Head of caudate nucleus (tissue), 42 donors: ENCODE results near the gene PRPF6.

Source experiments
- DNase-seq, 42 donors: peaks; one replicate each; pipeline versions ENCODE4 v3.0.0 to v3.0.0-alpha.2; 2020 to 2021; ENCODE audit warnings: mixed read lengths in 7 of 42
- intact Hi-C: fragments of 100-400 bp; cut with DNase I; formaldehyde crosslinking; loops from one replicate; pipeline ENCODE4 v1.15.0; 2022

The PRPF6 gene

GRCh38 chr20:64065062-64065973 lies 84.4 kb downstream of the PRPF6 start:
- intact Hi-C loops, result no loop called here
- no peak for DNase-seq

DNA sequence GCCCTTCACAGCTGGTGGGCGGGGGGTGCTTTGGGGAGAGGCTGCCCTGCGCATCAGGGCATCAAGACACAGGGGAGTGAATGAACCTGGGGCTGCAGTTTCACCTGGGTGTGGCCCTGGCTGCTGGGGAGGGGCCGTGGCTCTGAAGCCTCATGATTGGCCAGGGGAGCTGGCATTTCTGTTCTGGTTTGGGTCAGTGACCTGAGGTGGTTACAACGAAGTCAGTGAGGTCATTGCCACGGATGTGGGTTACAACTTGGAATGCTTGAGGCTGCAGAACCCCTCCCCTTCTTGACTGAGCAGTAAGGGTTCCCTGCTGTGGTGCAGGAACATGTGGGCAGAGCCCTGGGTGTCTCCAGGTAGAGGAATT lies 85.0 kb downstream of the PRPF6 start:
- DNase-seq, result no peak
- intact Hi-C loops, result no loop called here

- DNase-seq, result no peak
- intact Hi-C loops, result no loop called here
Observed at GRCh38 chr20:64067005-64067632, 86.2 kb downstream of the PRPF6 start.

DNA sequence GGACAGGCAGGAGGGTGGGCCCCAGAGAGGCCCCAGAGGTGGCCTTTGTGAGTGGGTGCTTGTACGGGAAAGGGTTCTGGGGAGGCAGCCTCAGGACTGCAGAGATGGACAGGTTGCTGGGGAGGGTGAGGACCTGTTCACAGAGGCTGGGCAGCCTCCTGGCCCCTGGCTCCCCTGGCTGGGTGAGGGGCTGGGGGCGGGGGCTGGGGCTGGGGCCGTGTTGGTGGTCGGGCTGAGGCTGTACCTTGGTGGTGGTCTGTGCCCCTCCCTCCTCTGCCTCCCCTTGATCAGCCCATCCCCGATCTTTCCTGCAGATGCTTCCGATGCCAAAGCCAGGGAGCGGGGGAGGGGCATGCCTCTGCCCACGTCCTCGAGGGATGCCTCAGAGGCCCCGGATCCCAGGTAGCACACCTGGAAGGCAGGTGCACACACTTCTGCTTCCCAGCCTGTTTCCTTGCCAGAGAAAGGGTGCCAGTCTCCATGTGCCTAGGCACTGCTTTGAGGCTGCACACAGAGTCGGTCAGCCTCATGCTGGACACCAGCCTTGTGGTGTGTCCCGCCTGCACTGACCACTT lies 86.9 kb downstream of the PRPF6 start:
- intact Hi-C loops, result no loop called here
- DNase-seq, result no peak

DNA sequence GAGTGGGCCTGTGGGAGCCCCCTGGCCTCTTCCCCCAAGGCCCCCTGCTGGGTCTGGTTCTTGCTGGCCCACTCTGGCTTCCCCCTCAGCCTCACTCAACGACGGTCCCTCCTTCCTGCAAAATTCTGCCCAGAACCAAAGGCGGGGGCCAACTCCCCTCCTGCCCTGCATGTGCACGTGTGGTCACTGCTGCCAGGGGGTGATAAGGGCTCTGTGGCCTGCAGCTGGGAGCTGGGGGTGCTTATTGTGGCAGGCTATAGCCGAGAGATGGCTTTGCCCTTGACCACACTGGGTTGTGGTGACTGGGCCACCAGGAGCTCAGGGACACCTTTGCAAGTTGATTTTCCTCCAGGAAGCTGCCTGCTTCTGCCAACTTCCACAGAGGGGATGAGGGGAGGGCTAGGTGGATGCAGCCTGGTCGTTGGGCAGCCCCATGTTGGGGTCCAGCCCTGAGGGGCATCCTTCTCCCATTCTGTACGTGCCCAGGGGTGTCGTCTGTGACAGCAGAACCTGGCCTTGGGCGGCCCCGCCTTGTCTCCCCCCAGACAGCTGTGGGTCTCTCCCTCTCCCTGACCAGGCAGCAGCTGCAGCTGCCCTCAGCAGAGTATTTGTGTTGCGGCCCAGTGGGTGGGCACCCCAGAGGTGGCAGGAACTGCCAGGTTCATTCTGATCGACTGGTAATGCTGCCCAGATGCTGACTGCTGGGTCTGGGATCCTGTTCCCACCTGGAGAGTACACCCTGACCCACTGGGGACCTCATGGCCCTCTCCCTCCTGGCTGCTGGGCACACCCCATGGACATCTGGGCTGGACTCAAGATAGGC lies 87.7 kb downstream of the PRPF6 start:
- intact Hi-C loops, result no loop called here
- no peak for DNase-seq

- intact Hi-C loops, result no loop called here
- DNase-seq, result no peak
Observed at GRCh38 chr20:64069209-64069613, 88.3 kb downstream of the PRPF6 start.

DNA sequence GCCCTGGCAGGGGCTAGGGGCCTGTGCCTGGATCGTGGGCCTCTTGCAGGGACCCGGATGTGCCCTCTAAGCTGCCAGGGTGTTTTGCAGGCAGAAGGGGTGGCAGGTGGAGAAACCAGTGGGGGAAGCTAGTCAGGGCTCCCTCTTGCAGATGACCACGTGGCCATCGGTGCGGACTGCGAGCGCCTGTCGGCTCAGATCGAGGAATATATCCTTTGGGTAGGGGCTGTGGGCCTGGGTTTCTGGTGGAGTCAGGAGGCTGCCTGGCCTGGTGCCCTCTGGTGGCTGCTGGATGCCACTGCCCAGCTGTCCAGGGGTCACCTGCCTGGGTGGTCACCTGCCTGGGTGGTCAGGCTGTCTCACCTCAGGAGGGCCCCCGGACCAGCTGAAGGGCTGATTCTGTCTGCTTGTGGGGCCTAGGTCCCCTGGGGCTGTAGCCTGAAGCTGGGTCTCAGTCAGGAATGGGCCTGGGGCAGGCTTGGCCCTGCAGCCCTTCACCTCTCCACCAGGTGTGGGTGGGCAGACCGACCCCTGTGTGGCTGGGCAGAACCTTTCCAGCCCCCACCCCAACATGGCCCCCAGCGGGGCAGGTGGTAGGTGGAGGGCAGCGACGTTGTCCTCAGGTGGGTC lies 88.8 kb downstream of the PRPF6 start:
- peak in 1 of 42 donors; percentile 54 for DNase-seq
- intact Hi-C loops, result no loop called here

GRCh38 chr20:64070244-64070993 lies 89.5 kb downstream of the PRPF6 start:
- DNase-seq, result no peak
- intact Hi-C loops, result no loop called here

- intact Hi-C loops, result no loop called here
- DNase-seq, result no peak
Observed at GRCh38 chr20:64071341-64072332, 90.7 kb downstream of the PRPF6 start.

DNA sequence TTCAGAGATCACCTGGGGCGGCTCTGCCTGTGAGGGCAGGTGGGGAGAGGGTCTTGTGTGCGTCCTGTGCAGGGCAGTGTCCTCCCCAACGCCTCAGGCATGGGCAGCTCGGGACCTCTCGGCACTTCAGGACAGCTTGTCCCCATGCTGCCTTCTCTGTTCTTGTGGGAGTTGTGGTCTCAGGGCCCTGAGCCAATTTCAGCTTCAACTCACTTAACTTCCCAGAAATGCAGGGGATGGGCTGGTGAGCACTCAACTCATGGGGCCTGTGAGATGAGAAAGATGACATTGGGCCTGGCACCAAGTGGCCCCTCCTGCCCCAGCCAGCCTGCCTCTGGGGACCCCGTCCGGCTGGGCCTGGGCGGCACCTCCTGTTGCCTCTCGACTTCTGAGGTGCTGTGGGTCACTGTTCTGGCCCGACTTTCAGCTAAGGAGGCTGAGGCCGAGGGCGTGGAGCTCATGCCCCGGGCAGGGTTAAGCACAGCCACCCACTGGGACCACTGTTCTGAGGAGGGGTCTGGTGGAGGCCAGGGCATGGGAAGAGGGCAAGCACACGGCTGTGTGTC lies 91.6 kb downstream of the PRPF6 start:
- intact Hi-C loops, result no loop called here
- DNase-seq, result no peak

GRCh38 chr20:64073476-64074183 lies 92.7 kb downstream of the PRPF6 start:
- DNase-seq, result no peak
- intact Hi-C loops, result no loop called here

DNA sequence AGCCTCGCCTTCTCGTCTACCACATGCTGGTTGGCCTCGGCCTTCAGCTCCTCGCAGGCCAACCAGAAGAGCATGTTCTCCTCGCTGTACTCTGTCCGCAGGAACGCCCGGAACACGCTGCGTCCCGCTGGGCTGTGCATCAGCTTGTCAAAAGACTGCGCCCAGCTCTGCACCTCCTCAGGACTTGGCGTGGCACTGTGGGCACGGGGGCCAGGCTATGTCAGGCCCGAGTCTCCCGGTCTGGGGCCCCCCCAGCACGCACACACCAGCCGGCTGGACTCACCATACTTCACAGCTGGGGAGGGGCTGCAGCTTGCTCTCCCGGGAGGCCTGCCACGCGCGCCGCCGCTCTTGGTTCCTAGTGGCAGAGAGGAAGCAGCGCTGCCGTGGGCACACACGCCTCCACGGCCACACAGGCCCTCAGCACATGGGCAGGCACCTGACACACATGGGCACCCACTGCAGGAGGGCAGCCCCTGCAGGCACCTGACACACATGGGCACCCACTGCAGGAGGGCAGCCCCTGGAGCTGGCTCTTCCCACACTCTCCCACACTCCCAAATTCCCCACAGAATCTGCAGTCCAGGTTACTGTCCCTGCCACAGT lies 93.4 kb downstream of the PRPF6 start:
- intact Hi-C loops, result no loop called here
- no peak for DNase-seq

GRCh38 chr20:64074963-64075362 lies 94.0 kb downstream of the PRPF6 start:
- DNase-seq, result no peak
- intact Hi-C loops, result no loop called here

GRCh38 chr20:64075556-64075955 lies 94.6 kb downstream of the PRPF6 start:
- no peak for DNase-seq
- intact Hi-C loops, result no loop called here

DNA sequence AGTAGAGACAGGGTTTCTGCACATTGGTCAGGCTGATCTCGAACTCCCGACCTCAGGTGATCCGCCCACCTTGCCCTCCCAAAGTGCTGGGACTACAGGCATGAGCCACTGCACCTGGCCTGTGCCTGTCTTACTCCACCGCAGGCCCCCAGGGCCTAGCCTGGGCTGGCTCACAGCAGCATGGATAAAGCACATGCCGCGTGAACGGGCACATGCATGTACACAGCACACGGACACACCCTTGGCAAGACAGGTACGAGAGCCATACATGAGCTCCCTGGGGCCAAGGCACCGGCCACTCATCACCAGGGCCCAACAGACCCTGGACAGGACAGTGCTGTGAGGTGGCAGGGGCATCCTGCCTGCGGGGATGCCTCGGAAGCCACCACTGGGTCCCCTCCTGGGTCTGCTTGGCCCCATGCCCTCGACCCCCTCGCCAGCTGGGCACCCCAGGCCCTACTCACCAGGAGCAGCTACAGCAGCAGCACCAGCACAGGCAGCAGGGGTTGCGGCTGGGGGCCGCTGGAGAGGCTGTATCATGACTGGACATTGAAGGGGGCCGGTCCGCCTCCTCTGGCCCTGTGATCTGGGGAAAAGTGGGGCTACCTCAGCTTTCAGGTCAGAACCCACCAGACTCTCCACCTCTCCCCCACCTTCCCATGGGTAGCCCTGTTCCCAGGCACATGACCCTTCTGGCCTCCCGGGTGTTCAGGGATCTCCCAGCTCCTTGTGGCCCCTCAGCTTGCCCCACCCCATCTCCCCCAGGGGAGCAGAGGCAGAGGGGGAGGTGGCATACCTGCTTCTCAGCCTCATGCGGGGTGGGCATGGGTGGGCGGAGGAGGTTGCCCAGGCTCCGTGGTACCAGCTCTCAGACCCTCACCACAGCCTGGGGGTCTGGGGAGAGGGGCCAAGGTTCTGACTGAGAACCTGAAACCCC lies 95.4 kb downstream of the PRPF6 start:
- intact Hi-C loops, result no loop called here
- DNase-seq, result no peak
